Nephron (organoid): ENCODE data around the gene PCDHGA1.
"Not testable (repeated sequence)": the region's sequence is repeated elsewhere in the genome, so short reads cannot be mapped to it uniquely, and the experiment has no call there.

Experiments
- H3K27ac Mint-ChIP-seq, 3 experiments: 2 replicates each; pipeline ENCODE4 v1.8.0; 2020; ENCODE audit warnings: mixed read lengths in 3 of 3, mild to moderate bottlenecking in 2 of 3, moderate library complexity in 1 of 3
- H3K27me3 Mint-ChIP-seq: 2 replicates; pipeline ENCODE4 v1.8.0; 2021; ENCODE audit warnings: low read depth, mild to moderate bottlenecking, moderate library complexity, mixed read lengths
- H3K36me3 Mint-ChIP-seq: 2 replicates; pipeline ENCODE4 v1.8.0; 2020; ENCODE audit warnings: low read depth, mixed read lengths
- H3K4me1 Mint-ChIP-seq: 2 replicates; pipeline ENCODE4 v1.8.0; 2020; ENCODE audit warnings: mixed read lengths
- H3K4me3 Mint-ChIP-seq, 3 experiments: 2 replicates each; pipeline ENCODE4 v1.8.0; 2020; ENCODE audit warnings: mild to moderate bottlenecking in 3 of 3, mixed read lengths in 3 of 3, moderate library complexity in 2 of 3
- H3K9me3 Mint-ChIP-seq: 2 replicates; pipeline ENCODE4 v1.8.0; 2020; ENCODE audit warnings: mixed read lengths
- CTCF ChIP-seq, 3 experiments: fragments of 200-600 bp; sonication (generic); IDR thresholded peaks; one replicate each; pipeline ENCODE4 v1.5.0; 2021; ENCODE audit warnings: antibody characterized with exemption in 3 of 3; ENCODE audit not compliant: unreplicated experiment in 3 of 3

PCDHGA1 gene

DNA sequence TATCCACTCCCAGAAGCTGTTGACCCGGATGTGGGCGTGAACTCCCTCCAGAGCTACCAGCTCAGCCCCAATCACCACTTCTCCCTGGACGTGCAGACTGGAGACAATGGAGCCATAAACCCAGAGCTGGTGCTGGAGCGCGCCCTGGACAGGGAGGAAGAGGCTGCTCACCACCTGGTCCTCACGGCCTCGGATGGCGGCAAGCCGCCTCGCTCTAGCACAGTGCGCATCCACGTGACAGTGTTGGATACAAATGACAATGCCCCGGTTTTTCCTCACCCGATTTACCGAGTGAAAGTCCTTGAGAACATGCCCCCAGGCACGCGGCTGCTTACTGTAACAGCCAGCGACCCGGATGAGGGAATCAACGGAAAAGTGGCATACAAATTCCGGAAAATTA lies 63.0 kb downstream of the PCDHGA1 start:
- H3K4me3 Mint-ChIP-seq: no peak overlapping the region
- no peak for TF ChIP-seq CTCF (IDR thresholded peaks at IDR 0.05; ENCODE audit: unreplicated experiment in 3 of 3)
- peaks cover 67% of the 10 kb centered on the region for H3K9me3 Mint-ChIP-seq

DNA sequence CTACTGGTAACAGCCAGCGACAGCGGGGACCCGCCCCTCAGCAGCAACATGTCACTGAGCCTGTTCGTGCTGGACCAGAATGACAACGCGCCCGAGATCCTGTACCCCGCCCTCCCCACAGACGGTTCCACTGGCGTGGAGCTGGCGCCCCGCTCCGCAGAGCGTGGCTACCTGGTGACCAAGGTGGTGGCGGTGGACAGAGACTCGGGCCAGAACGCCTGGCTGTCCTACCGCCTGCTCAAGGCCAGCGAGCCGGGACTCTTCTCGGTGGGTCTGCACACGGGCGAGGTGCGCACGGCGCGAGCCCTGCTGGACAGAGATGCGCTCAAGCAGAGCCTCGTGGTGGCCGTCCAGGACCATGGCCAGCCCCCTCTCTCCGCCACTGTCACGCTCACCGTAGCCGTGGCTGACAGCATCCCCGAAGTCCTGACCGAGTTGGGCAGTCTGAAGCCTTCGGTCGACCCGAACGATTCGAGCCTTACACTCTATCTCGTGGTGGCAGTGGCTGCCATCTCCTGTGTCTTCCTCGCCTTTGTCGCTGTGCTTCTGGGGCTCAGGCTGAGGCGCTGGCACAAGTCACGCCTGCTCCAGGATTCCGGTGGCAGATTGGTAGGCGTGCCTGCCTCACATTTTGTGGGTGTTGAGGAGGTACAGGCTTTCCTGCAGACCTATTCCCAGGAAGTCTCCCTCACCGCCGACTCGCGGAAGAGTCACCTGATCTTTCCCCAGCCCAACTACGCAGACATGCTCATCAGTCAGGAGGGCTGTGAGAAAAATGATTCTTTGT lies 64.3 kb downstream of the PCDHGA1 start:
- H3K4me1 Mint-ChIP-seq, H3K27me3 Mint-ChIP-seq, H3K4me3 Mint-ChIP-seq, H3K27ac Mint-ChIP-seq: not testable (repeated sequence)
- Mint-ChIP-seq H3K36me3 (peaks cover 59% of the 10 kb centered on the region), H3K9me3 (peaks cover 65% of the 10 kb centered on the region)

More for the DNA sequence above, 63.0 kb downstream of the PCDHGA1 start:
- Mint-ChIP-seq H3K36me3 (peaks cover 61% of the 10 kb centered on the region), H3K27ac (no peak overlapping the region), H3K4me1 (no peaks in the 10 kb centered on the region), H3K27me3 (no peaks in the 10 kb centered on the region)

DNA sequence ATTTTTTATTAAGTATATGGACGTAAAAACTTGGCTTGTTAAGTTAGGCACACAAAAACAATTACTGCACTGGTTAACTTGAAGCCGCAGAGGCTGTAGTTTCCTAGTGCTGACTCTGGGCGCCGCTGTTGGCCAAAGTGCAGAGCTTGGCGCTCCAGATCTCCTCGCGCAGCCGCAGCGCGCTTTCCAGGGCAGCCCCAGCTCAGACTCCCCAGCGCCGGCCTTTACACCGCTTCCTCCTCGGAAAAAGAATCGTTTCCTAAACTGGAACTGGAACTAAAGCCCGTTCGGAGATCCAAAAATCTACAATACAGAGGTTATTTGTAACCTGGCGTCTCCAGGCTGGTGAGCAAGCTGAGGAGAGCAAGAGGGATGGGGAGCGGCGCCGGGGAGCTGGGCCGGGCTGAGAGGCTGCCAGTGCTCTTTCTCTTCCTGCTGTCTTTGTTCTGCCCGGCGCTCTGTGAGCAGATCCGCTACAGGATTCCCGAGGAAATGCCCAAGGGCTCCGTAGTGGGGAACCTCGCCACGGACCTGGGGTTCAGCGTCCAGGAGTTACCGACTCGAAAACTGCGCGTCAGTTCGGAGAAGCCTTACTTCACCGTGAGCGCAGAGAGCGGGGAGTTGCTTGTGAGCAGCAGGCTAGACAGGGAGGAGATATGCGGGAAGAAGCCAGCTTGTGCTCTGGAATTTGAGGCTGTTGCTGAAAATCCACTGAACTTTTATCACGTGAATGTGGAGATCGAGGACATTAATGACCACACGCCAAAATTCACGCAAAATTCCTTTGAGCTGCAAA lies 67.6 kb downstream of the PCDHGA1 start, which contains the start of gene PCDHGB5:
Gene PCDHGB5 (plus strand): TSS at position 192 of the 796 bp plus-strand sequence. CDS start 181 bp downstream, at position 373.
- not testable (repeated sequence) for H3K27ac Mint-ChIP-seq, H3K27me3 Mint-ChIP-seq, H3K4me1 Mint-ChIP-seq, H3K4me3 Mint-ChIP-seq
- peaks cover 49% of the 10 kb centered on the region for H3K36me3 Mint-ChIP-seq
- H3K9me3 Mint-ChIP-seq: peaks cover 63% of the 10 kb centered on the region

- Mint-ChIP-seq H3K27me3 (no peaks in the 10 kb centered on the region), H3K9me3 (peaks cover 62% of the 10 kb centered on the region), H3K36me3 (peaks cover 47% of the 10 kb centered on the region), H3K27ac (no peak overlapping the region), H3K4me3 (no peak overlapping the region), H3K4me1 (no peaks in the 10 kb centered on the region)
- no peak for TF ChIP-seq CTCF (IDR thresholded peaks at IDR 0.05; ENCODE audit: unreplicated experiment in 3 of 3)
Measured at GRCh38 chr5:141398608-141399007, 68.3 kb downstream of the PCDHGA1 start.

DNA sequence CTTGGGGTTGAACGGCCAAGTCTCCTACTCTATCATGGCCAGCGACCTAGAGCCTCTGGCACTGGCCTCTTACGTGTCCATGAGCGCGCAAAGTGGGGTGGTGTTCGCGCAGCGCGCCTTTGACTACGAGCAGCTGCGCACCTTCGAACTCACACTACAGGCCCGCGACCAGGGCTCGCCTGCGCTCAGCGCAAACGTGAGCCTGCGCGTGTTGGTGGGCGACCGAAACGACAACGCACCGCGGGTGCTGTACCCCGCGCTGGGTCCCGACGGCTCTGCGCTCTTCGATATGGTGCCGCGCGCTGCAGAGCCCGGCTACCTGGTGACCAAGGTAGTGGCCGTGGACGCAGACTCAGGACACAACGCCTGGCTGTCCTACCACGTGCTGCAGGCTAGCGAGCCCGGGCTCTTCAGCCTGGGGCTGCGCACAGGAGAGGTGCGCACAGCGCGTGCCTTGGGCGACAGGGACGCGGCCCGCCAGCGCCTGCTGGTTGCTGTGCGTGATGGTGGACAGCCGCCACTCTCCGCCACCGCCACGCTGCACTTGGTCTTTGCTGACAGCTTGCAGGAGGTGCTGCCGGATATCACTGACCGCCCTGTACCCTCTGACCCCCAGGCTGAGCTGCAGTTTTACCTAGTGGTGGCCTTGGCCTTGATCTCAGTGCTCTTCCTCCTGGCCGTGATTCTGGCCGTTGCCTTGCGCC lies 69.4 kb downstream of the PCDHGA1 start:
- Mint-ChIP-seq H3K4me3 (no peak overlapping the region), H3K4me1 (no peaks in the 10 kb centered on the region), H3K27ac (no peak overlapping the region), H3K27me3 (no peaks in the 10 kb centered on the region), H3K36me3 (peaks cover 48% of the 10 kb centered on the region), H3K9me3 (peaks cover 63% of the 10 kb centered on the region)
- no peak for TF ChIP-seq CTCF (IDR thresholded peaks at IDR 0.05; ENCODE audit: unreplicated experiment in 3 of 3)

- H3K27me3 Mint-ChIP-seq: peaks cover 7% of the 10 kb centered on the region
- no peaks in the 10 kb centered on the region for H3K4me1 Mint-ChIP-seq
- H3K27ac Mint-ChIP-seq: no peak within 1 kb of the TSS
- peaks cover 47% of the 10 kb centered on the region for H3K36me3 Mint-ChIP-seq
- peaks cover 63% of the 10 kb centered on the region for H3K9me3 Mint-ChIP-seq
- H3K4me3 Mint-ChIP-seq: no peak within 1 kb of the TSS
- TF ChIP-seq CTCF (IDR thresholded peaks at IDR 0.05; ENCODE audit: unreplicated experiment in 3 of 3): no peak
Measured at GRCh38 chr5:141402553-141403243, 72.4 kb downstream of the PCDHGA1 start, which contains the start of gene PCDHGA9. Gene PCDHGA9, plus strand, starts transcription at chr5:141402778. Its CDS starts 175 bp downstream, at chr5:141402953.
